NCI-H1930 (cell line): ENCODE measurements around the gene SIRT7.

ENCODE experiments used
- DNase-seq, 2 experiments: peaks; one replicate each; lab custom pipeline; 2025; lab: John Stamatoyannopoulos, UW

The SIRT7 gene

GRCh38 chr17:81904600-81905423 lies 13.2 kb downstream of the SIRT7 start:
- no peak for DNase-seq

- DNase-seq: no peak
These were observed 13.9 kb downstream of the SIRT7 start for GRCh38 chr17:81903896-81904599.

- DNase-seq: no peak
These were observed 14.6 kb downstream of the SIRT7 start for GRCh38 chr17:81903415-81903831.

- DNase-seq: no peak
These were observed 15.1 kb downstream of the SIRT7 start for GRCh38 chr17:81902653-81903414.

GRCh38 chr17:81902023-81902652 lies 15.8 kb downstream of the SIRT7 start, which contains the start of gene NPB:
Gene NPB, plus strand, starts transcription at chr17:81902238. Its CDS starts 40 bp downstream, at chr17:81902278.
- no peak for DNase-seq

GRCh38 chr17:81901167-81902022 lies 16.6 kb downstream of the SIRT7 start:
- no peak for DNase-seq

- no peak for DNase-seq
These were observed 17.7 kb downstream of the SIRT7 start for GRCh38 chr17:81900181-81900820.

- no peak for DNase-seq
These were observed 18.3 kb downstream of the SIRT7 start for GRCh38 chr17:81899514-81900166.

GRCh38 chr17:81898885-81899284 lies 19.1 kb downstream of the SIRT7 start:
- no peak for DNase-seq

GRCh38 chr17:81898029-81898866 lies 19.7 kb downstream of the SIRT7 start:
- no peak for DNase-seq

- DNase-seq: no peak
These were observed 22.6 kb downstream of the SIRT7 start for GRCh38 chr17:81895400-81895799.

- no peak for DNase-seq
These were observed 26.7 kb downstream of the SIRT7 start for GRCh38 chr17:81891303-81891552.

GRCh38 chr17:81890447-81891302 lies 27.3 kb downstream of the SIRT7 start:
- DNase-seq: no peak

GRCh38 chr17:81889602-81890001 lies 28.4 kb downstream of the SIRT7 start:
- no peak for DNase-seq

- no peak for DNase-seq
These were observed 28.9 kb downstream of the SIRT7 start for GRCh38 chr17:81888988-81889595.

GRCh38 chr17:81888105-81888987 lies 29.6 kb downstream of the SIRT7 start:
- no peak for DNase-seq
